Adrenal gland (tissue), 12 donors: ENCODE results near the gene HSPA12B. TPM values are rescaled to one million over a fixed set of nuclear protein-coding genes. Genes with fewer than 3 reads are reported as not detected.

Experiments
- DNase-seq, 7 donors: peaks; one replicate each; pipeline ENCODE4 v3.0.0-alpha.2; 2019 to 2020
- H3K27ac ChIP-seq, 5 donors: fragments of 200-600 bp; sonication (generic) in 4 of 5; 1 replicate in 3 of 5; 2 replicates in 2 of 5; pipeline versions ENCODE4 v1.5.1 to v1.8.0; 2016 to 2020; ENCODE audit warnings: mild to moderate bottlenecking in 1 of 5
- H3K27me3 ChIP-seq: fragments of 200-600 bp; 2 replicates; pipeline ENCODE4 v1.8.0; 2021
- H3K36me3 ChIP-seq, 2 donors: fragments of 200-600 bp; replicated peaks in 1 of 2; 1 replicate in 1 of 2; 2 replicates in 1 of 2; pipeline versions ENCODE4 v1.5.1 to v1.8.0; 2018 to 2022
- H3K4me1 ChIP-seq, 2 donors: fragments of 200-600 bp; replicated peaks in 1 of 2; 1 replicate in 1 of 2; 2 replicates in 1 of 2; pipeline versions ENCODE4 v1.5.1 to v1.8.0; 2018 to 2021
- H3K4me3 ChIP-seq, 4 donors: fragments of 200-600 bp; sonication (generic) in 3 of 4; one replicate each; pipeline ENCODE4 v1.5.1; 2016 to 2018
- H3K9me3 ChIP-seq, 3 donors: fragments of 200-600 bp; sonication (generic) in 1 of 3; replicated peaks in 1 of 3; 1 replicate in 2 of 3; 2 replicates in 1 of 3; pipeline versions ENCODE4 v1.5.1 to v1.8.0; 2016 to 2021
- POLR2A ChIP-seq, 2 donors: fragments of 450-650 bp; IDR thresholded peaks; one replicate each; pipeline ENCODE4 v1.6.1; 2017; ENCODE audit warnings: antibody characterized with exemption in 2 of 2, mild to moderate bottlenecking in 2 of 2, moderate library complexity in 1 of 2
- WGBS, 4 donors: extraction: QIAGEN DNeasy Blood & Tissue Kit in 2 of 4; methylation state at CpG; one replicate each; pipeline versions ENCODE4 v1.1.5 to v1.1.7; 2013 to 2017; 5-methylcytosine and 5-hydroxymethylcytosine counted together
- intact Hi-C, 2 donors: fragments of 100-400 bp; cut with DNase I; formaldehyde crosslinking; loops; one replicate each; pipeline versions ENCODE4 v1.14.1 to v1.15.0; 2022 to 2023
- polyA plus RNA-seq, 3 donors: library from polyadenylated mRNA; stranded (reverse); fragments of 200-250 nt in 2 of 3; fragments of 350-450 nt in 1 of 3; fragmentation: Illumina TruSeq in 1 of 3; extraction: RNeasy Lipid Tissue Mini Kit (QIAGEN cat#74804) in 1 of 3; gene quantifications; one replicate each; pipeline ENCODE4 v1.2.3, GENCODE V29; 2013 to 2014
- total RNA-seq, 9 donors: library from RNA; depleted of rRNA in 4 of 9; stranded (reverse); fragments of >200 nt in 4 of 9; fragments of 120-200 nt in 1 of 9; fragmentation: NEBNext Ultra II Directional in 1 of 9; extraction: Animal tissue kit (Norgen Biotek cat#: 25700) in 1 of 9; gene quantifications; one replicate each; pipeline versions ENCODE4 v1.1.0 to v1.2.4, GENCODE V29; 2013 to 2023
- TF ChIP-seq, protein P1 (sequence below), 6 experiments: fragments of 450-650 bp in 4 of 6; fragments of 200-600 bp in 2 of 6; sonication (generic) in 1 of 6; IDR thresholded peaks; 1 replicate in 5 of 6; 2 replicates in 1 of 6; pipeline versions ENCODE4 v1.5.1 to v1.8.0; 2016 to 2021; ENCODE audit warnings: antibody characterized with exemption in 6 of 6, mild to moderate bottlenecking in 2 of 6, moderate library complexity in 1 of 6
- donor health status: healthy with polysubstance abuse.
- donor health status: Bipolar disorder and iron deficiency.
- donor health status: DM: yes; HTN: yes; CAD: no.
- donor health status: DM: no; HTN: no; CAD: no.
- donor health status: DM: no; HTN: no; CAD: no.
- donor health status: DM: yes; HTN: yes; CAD: no.

Gene HSPA12B
- total and polyA plus RNA-seq, 12 donors: 1.5 to 10.9 (median 5.5) TPM

DNA sequence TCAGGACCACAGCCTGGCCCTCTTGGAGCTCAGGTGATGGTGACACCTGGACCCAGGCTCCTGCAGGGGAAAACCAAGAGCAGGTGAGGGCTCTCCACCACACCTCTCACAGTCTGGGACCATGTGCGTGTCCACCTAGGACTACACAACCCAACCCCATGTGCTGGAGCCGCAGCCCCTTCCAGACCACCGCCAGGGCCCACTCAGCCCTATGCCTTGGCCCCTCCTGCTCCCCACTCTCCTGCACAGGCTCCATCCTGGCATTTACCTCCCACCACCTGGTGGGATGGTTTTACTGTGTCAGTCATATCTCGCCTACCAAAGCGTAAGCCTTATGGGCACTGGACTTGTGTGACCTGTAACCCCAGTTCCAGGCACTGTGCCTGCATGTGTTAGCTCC is 37.6 kb upstream of the HSPA12B start:
- H3K4me3 ChIP-seq: no peak overlapping the region
- WGBS, 4 donors: 97 to 100% (median 99%) methylated on average over 3 to 5 of the region's 5 CpGs
- intact Hi-C loops: no loop called here

DNA sequence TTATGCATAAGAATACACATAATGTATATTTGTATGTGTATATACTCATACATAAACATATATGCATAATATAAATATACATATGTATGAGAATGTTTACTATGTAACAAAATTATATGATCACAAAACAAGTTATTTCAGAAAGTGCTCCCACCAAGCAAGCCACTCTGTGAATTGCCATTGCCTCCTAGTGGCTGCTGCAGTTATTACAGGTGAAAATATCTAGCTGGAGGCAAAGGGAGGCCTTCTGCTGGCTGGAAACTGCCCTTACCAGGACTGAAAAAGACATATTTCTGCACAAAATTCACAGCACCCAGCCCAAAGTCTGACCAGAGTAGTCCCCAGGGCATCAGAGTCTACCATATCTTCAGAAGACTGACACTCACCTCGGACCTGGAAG is 36.3 kb upstream of the HSPA12B start:
- no peak overlapping the region for H3K27ac ChIP-seq
- no peak for TF ChIP-seq POLR2A (IDR thresholded peaks at IDR 0.05)
- TF ChIP-seq, protein P1, sequence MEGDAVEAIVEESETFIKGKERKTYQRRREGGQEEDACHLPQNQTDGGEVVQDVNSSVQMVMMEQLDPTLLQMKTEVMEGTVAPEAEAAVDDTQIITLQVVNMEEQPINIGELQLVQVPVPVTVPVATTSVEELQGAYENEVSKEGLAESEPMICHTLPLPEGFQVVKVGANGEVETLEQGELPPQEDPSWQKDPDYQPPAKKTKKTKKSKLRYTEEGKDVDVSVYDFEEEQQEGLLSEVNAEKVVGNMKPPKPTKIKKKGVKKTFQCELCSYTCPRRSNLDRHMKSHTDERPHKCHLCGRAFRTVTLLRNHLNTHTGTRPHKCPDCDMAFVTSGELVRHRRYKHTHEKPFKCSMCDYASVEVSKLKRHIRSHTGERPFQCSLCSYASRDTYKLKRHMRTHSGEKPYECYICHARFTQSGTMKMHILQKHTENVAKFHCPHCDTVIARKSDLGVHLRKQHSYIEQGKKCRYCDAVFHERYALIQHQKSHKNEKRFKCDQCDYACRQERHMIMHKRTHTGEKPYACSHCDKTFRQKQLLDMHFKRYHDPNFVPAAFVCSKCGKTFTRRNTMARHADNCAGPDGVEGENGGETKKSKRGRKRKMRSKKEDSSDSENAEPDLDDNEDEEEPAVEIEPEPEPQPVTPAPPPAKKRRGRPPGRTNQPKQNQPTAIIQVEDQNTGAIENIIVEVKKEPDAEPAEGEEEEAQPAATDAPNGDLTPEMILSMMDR (IDR thresholded peaks at IDR 0.05): peak in 3 of 6 experiments; percentile 24 to 37 (median 33)
- H3K4me1 ChIP-seq: no peaks in the 10 kb centered on the region
- DNase-seq: no peak
- intact Hi-C loops: no loop called here
- no peak overlapping the region for H3K4me3 ChIP-seq
- H3K27me3 ChIP-seq: no peaks in the 10 kb centered on the region
- 87 to 100% (median 92%) methylated on average over 1 of the region's 1 CpG; no CpG with 5 or more reads in 1 of the 4 donors for WGBS, 4 donors
- H3K9me3 ChIP-seq: no peaks in the 10 kb centered on the region
- H3K36me3 ChIP-seq: no peaks in the 10 kb centered on the region

More for the DNA sequence above, 37.6 kb upstream of the HSPA12B start:
- TF ChIP-seq, protein P1 (IDR thresholded peaks at IDR 0.05): no peak
- no peak for TF ChIP-seq POLR2A (IDR thresholded peaks at IDR 0.05)
- no peaks in the 10 kb centered on the region for H3K36me3 ChIP-seq
- no peak for DNase-seq
- no peaks in the 10 kb centered on the region for H3K27me3 ChIP-seq
- no peaks in the 10 kb centered on the region for H3K4me1 ChIP-seq
- no peak overlapping the region for H3K27ac ChIP-seq
- no peaks in the 10 kb centered on the region for H3K9me3 ChIP-seq

DNA sequence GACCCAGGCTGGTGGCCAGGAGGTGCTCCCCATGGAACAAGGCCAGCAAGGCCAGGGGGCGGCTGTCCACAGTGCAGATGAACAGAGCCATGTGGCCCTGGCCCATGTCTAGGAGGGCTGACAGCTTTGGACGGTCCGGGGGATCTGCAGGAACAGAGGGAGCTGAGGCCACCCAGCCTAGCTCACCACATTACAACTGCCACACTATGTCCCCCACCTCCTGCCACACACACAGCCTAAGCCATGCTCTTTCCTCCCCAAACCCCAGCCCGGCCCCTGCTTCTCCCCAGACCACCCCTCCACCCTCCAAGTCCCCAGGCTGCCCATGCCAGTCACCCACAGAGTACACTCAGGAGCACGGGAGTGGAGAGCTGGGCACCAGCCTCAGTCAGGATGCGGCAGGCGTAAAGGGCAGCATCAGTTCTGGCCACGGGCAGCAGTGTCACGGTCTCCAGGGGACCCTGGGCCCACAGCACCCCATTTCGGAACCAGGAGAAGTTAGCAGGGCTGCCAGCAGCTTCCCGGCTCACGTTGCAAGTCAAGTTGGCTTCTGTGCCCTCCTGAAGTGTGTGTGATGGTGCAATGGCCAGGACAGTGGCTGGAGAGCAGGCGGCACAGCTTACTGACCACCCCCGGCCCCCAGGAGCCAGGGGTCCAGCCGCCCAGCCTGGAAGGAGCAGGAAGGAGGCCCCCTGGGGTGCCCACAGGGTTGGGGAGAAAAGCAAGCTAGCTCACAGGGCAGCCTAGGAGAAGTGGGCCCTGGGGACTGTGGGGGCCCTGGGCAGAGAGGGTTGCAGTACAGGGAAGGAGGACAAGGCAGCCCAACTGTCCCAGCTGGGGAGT is 35.5 kb upstream of the HSPA12B start:
- intact Hi-C loops: no loop called here
- Histone ChIP-seq H3K27me3 (no peaks in the 10 kb centered on the region), H3K36me3 (no peaks in the 10 kb centered on the region), H3K4me3 (no peak overlapping the region), H3K27ac (no peak overlapping the region), H3K9me3 (no peaks in the 10 kb centered on the region), H3K4me1 (no peaks in the 10 kb centered on the region)
- TF ChIP-seq POLR2A (IDR thresholded peaks at IDR 0.05): no peak
- TF ChIP-seq, protein P1 (IDR thresholded peaks at IDR 0.05): no peak
- DNase-seq: no peak
- 75 to 92% (median 85%) methylated on average over 5 to 15 of the region's 15 CpGs for WGBS, 4 donors

DNA sequence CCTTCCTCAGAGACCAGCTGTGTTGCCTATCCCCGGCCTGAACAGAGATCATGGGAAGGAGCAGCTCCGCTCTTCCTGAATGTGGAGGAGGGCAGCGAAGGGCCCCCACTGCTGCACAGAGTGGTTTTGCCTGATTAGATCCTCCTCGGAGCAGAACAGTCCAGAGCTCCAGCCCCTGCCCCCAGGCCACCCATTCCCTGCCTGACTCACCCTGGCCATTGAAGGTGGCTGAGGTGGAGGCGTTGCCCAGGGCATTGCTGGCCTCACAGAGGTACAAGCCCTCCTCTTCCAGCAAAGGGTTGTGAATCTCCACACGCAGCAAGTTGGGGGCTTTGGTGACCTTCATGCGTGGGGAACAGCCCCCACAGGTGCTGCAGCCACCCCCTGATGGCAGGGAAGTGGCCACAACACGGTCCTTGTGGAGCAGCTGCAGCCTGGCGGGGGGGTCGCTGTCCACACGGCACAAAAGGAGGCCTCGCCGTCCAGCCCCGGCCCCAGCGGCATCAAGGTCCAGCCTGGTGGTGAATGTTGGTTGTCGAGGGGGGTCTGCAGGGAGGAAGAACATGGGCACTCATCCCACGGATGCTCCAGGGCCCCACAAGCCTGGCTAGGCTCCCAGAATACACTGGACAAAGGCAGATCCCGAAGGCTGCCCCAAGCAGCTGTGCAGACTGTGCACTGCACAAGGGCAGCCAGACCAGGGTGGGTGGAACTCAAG is 34.7 kb upstream of the HSPA12B start:
- H3K4me3 ChIP-seq: no peak overlapping the region
- TF ChIP-seq, protein P1 (IDR thresholded peaks at IDR 0.05): no peak
- TF ChIP-seq POLR2A (IDR thresholded peaks at IDR 0.05): no peak
- no peaks in the 10 kb centered on the region for H3K36me3 ChIP-seq
- DNase-seq: no peak
- H3K27ac ChIP-seq: no peak overlapping the region
- H3K27me3 ChIP-seq: no peaks in the 10 kb centered on the region
- WGBS, 4 donors: 71 to 81% (median 76%) methylated on average over 9 to 18 of the region's 18 CpGs
- intact Hi-C loops: no loop called here
- no peaks in the 10 kb centered on the region for H3K9me3 ChIP-seq
- H3K4me1 ChIP-seq: no peaks in the 10 kb centered on the region
